ENCODE data around the gene HPDL.

The HPDL gene

GRCh38 chr1:45321444-45321843 lies 5.3 kb upstream of the HPDL start:
- DNase-seq (ENCODE audit: insufficient read length, low spot score), result no peak
- TF ChIP-seq POLR2AphosphoS5 (IDR thresholded peaks at IDR 0.05; ENCODE audit: low read depth, low read length) (no peak), TAF1 (IDR thresholded peaks at IDR 0.05; ENCODE audit: low read depth, low read length) (no peak), POLR2A (IDR thresholded peaks at IDR 0.05; ENCODE audit: low read depth, low read length) (no peak), POU2F2 (IDR thresholded peaks at IDR 0.05; ENCODE audit: low read depth, low read length) (no peak), PAX5 (IDR thresholded peaks at IDR 0.05; ENCODE audit: insufficient read depth, low read length, severe bottlenecking) (no peak), SPI1 (IDR thresholded peaks at IDR 0.05; ENCODE audit: low read depth, low read length) (no peak)
- FAIRE-seq, result no peak

- TF ChIP-seq PAX5 (IDR thresholded peaks at IDR 0.05; ENCODE audit: insufficient read depth, low read length, severe bottlenecking), result no peak
- TF ChIP-seq SPI1 (IDR thresholded peaks at IDR 0.05; ENCODE audit: low read depth, low read length), result no peak
- no peak for TF ChIP-seq TAF1 (IDR thresholded peaks at IDR 0.05; ENCODE audit: low read depth, low read length)
- TF ChIP-seq POU2F2 (IDR thresholded peaks at IDR 0.05; ENCODE audit: low read depth, low read length), result no peak
- no peak for TF ChIP-seq POLR2A (IDR thresholded peaks at IDR 0.05; ENCODE audit: low read depth, low read length)
- no peak for TF ChIP-seq POLR2AphosphoS5 (IDR thresholded peaks at IDR 0.05; ENCODE audit: low read depth, low read length)
These were observed 4.1 kb upstream of the HPDL start for GRCh38 chr1:45322486-45323040.

GRCh38 chr1:45325851-45326506 lies 716 bp upstream of the HPDL start:
- DNase-seq (ENCODE audit: insufficient read length, low spot score) (no peak), FAIRE-seq (no peak)
- no peak for TF ChIP-seq POU2F2 (IDR thresholded peaks at IDR 0.05; ENCODE audit: low read depth, low read length)
- no peak for TF ChIP-seq POLR2A (IDR thresholded peaks at IDR 0.05; ENCODE audit: low read depth, low read length)
- no peak for TF ChIP-seq POLR2AphosphoS5 (IDR thresholded peaks at IDR 0.05; ENCODE audit: low read depth, low read length)
- no peak for TF ChIP-seq PAX5 (IDR thresholded peaks at IDR 0.05; ENCODE audit: insufficient read depth, low read length, severe bottlenecking)
- no peak for TF ChIP-seq SPI1 (IDR thresholded peaks at IDR 0.05; ENCODE audit: low read depth, low read length)
- TF ChIP-seq TAF1 (IDR thresholded peaks at IDR 0.05; ENCODE audit: low read depth, low read length), result no peak

More at GRCh38 chr1:45322486-45323040, 4.1 kb upstream of the HPDL start:
- DNase-seq (ENCODE audit: insufficient read length, low spot score), result no peak
- no peak for FAIRE-seq

- no peak for TF ChIP-seq POU2F2 (IDR thresholded peaks at IDR 0.05; ENCODE audit: low read depth, low read length)
- TF ChIP-seq POLR2A (IDR thresholded peaks at IDR 0.05; ENCODE audit: low read depth, low read length), result no peak; the same call in 1 of the 2 replicates
- no peak for TF ChIP-seq PAX5 (IDR thresholded peaks at IDR 0.05; ENCODE audit: insufficient read depth, low read length, severe bottlenecking)
- no peak for TF ChIP-seq TAF1 (IDR thresholded peaks at IDR 0.05; ENCODE audit: low read depth, low read length)
- no peak for TF ChIP-seq POLR2AphosphoS5 (IDR thresholded peaks at IDR 0.05; ENCODE audit: low read depth, low read length)
- no peak for TF ChIP-seq SPI1 (IDR thresholded peaks at IDR 0.05; ENCODE audit: low read depth, low read length)
- DNase-seq (ENCODE audit: insufficient read length, low spot score) (no peak), FAIRE-seq (no peak)
These were observed 1.2 kb downstream of the HPDL start for GRCh38 chr1:45327644-45328515.

- TF ChIP-seq POLR2A (IDR thresholded peaks at IDR 0.05; ENCODE audit: low read depth, low read length) (no peak), POU2F2 (IDR thresholded peaks at IDR 0.05; ENCODE audit: low read depth, low read length) (no peak), SPI1 (IDR thresholded peaks at IDR 0.05; ENCODE audit: low read depth, low read length) (no peak), TAF1 (IDR thresholded peaks at IDR 0.05; ENCODE audit: low read depth, low read length) (no peak), PAX5 (IDR thresholded peaks at IDR 0.05; ENCODE audit: insufficient read depth, low read length, severe bottlenecking) (no peak), POLR2AphosphoS5 (IDR thresholded peaks at IDR 0.05; ENCODE audit: low read depth, low read length) (no peak)
- DNase-seq (ENCODE audit: insufficient read length, low spot score) (no peak), FAIRE-seq (no peak)
These were observed 2.0 kb downstream of the HPDL start for GRCh38 chr1:45328680-45329079.

- no peak for DNase-seq (ENCODE audit: insufficient read length, low spot score)
These were observed 2.8 kb downstream of the HPDL start for GRCh38 chr1:45329445-45329844.

GRCh38 chr1:45331436-45332345 lies 5.0 kb downstream of the HPDL start:
- FAIRE-seq (no peak), DNase-seq (ENCODE audit: insufficient read length, low spot score) (no peak)

More at GRCh38 chr1:45329445-45329844, 2.8 kb downstream of the HPDL start:
- no peak for TF ChIP-seq POLR2A (IDR thresholded peaks at IDR 0.05; ENCODE audit: low read depth, low read length)
- no peak for TF ChIP-seq POLR2AphosphoS5 (IDR thresholded peaks at IDR 0.05; ENCODE audit: low read depth, low read length)
- TF ChIP-seq SPI1 (IDR thresholded peaks at IDR 0.05; ENCODE audit: low read depth, low read length), result no peak
- no peak for TF ChIP-seq PAX5 (IDR thresholded peaks at IDR 0.05; ENCODE audit: insufficient read depth, low read length, severe bottlenecking)
- no peak for TF ChIP-seq TAF1 (IDR thresholded peaks at IDR 0.05; ENCODE audit: low read depth, low read length)
- no peak for TF ChIP-seq POU2F2 (IDR thresholded peaks at IDR 0.05; ENCODE audit: low read depth, low read length)
- no peak for FAIRE-seq

GRCh38 chr1:45332346-45332720 lies 5.6 kb downstream of the HPDL start:
- no peak for TF ChIP-seq POU2F2 (IDR thresholded peaks at IDR 0.05; ENCODE audit: low read depth, low read length)
- no peak for TF ChIP-seq PAX5 (IDR thresholded peaks at IDR 0.05; ENCODE audit: insufficient read depth, low read length, severe bottlenecking)
- no peak for TF ChIP-seq POLR2A (IDR thresholded peaks at IDR 0.05; ENCODE audit: low read depth, low read length)
- TF ChIP-seq TAF1 (IDR thresholded peaks at IDR 0.05; ENCODE audit: low read depth, low read length), result no peak
- no peak for TF ChIP-seq POLR2AphosphoS5 (IDR thresholded peaks at IDR 0.05; ENCODE audit: low read depth, low read length)
- TF ChIP-seq SPI1 (IDR thresholded peaks at IDR 0.05; ENCODE audit: low read depth, low read length), result no peak
- FAIRE-seq, result no peak
- no peak for DNase-seq (ENCODE audit: insufficient read length, low spot score)

More at GRCh38 chr1:45331436-45332345, 5.0 kb downstream of the HPDL start:
- TF ChIP-seq POLR2A (IDR thresholded peaks at IDR 0.05; ENCODE audit: low read depth, low read length) (no peak), POLR2AphosphoS5 (IDR thresholded peaks at IDR 0.05; ENCODE audit: low read depth, low read length) (no peak), SPI1 (IDR thresholded peaks at IDR 0.05; ENCODE audit: low read depth, low read length) (no peak), PAX5 (IDR thresholded peaks at IDR 0.05; ENCODE audit: insufficient read depth, low read length, severe bottlenecking) (no peak), TAF1 (IDR thresholded peaks at IDR 0.05; ENCODE audit: low read depth, low read length) (no peak), POU2F2 (IDR thresholded peaks at IDR 0.05; ENCODE audit: low read depth, low read length) (no peak)
